GM12892 (cell line): ENCODE measurements around the gene DLX3.

ENCODE experiments used
- POLR2A ChIP-seq: IDR thresholded peaks from 2 replicates; pipeline ENCODE4 v1.6.1; 2011; ENCODE audit warnings: low read depth, low read length, control low read depth
- POLR2AphosphoS5 ChIP-seq: IDR thresholded peaks from 2 replicates; pipeline ENCODE4 v1.6.1; 2011; ENCODE audit warnings: low read depth, low read length, control low read depth

GRCh38 chr17:49946208-49946607, 48.8 kb downstream of the DLX3 start:
- no peak for TF ChIP-seq POLR2A
- no peak for TF ChIP-seq POLR2AphosphoS5
